HG02571 (cell line): ENCODE measurements around the gene HOXD3.

Experiments used
- ATAC-seq: cut with Tn5 transposase; IDR thresholded peaks from one replicate; pipeline ENCODE4 v1.9.1; 2021; ENCODE audit warnings: mild to moderate bottlenecking, moderate library complexity; ENCODE audit not compliant: unreplicated experiment

The HOXD3 gene

DNA sequence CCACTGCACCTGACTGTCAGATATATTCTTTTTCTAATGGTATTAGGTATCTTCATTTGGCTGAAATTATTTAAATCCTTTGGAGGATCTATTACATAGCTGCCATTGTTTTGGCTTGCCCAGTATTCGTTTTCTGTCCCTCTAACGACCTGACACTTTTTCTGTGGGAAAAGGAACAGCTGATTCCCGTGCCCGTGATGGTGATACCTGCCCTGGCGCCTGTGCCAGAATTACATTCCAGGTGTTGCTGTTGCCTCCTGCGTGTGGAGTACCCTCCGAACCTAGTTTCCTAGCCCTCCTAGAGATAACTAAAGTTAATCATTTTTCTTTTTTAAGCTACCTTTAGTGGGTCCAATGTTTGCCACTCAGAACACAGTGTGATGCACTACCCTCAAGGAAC lies 45.4 kb downstream of the HOXD3 start:
- no peak for ATAC-seq

DNA sequence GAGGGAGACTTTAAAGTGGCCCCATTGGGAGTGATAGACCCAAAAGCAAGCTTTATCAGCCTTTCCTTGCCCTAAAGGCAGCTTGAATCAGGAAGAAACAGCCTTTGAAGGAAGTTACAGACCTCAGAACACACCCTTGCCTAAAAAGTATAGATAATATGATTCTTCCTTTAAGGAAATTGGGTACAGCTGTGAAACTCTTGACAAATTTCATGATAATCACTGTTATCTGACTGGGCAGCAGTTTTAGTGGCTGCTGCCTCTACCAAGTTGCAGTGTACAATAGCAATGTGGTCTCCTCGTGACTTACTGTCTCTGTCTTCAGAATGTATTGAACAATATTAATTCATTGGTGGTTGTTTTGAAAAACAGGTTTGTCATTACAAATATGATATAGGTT lies 48.0 kb downstream of the HOXD3 start:
- ATAC-seq: no peak

DNA sequence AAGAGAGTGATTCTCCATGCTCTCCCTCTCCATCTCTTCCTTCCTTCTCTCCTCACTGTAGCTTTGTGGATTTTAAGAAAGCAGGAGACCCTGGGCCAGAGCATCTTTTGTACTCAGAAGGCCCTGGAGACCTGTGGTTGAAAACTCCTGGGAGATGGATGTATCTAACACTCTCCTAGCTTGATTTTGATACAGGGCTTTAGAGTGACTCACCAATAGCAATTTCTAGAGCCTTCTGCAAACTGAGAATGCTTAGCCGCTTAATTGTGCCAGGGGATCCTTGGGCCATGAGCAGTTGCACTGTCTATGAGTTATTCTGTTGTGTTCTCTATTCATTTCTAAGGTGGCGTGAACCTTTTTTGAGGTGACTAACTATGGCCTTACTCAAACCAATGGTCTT lies 49.0 kb downstream of the HOXD3 start:
- ATAC-seq: no peak

DNA sequence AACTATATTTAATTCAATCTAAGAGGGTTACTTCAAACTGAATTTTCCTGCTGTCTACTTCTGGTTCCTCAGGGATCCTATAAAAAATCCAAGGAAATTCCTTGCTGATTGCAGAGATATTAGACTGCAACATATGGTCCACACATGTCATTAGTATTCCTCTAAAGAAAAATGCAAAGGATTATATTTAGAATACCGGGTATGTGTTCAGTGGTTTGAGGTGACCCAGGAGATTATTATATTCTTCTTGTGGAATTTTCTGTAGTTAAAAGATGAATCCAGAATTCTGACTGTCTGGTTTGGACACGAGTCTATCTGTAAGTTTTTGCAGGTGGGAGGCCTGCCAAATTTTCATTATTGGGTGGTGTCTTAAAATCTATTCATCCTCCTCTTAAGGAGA lies 49.6 kb downstream of the HOXD3 start:
- ATAC-seq: no peak

DNA sequence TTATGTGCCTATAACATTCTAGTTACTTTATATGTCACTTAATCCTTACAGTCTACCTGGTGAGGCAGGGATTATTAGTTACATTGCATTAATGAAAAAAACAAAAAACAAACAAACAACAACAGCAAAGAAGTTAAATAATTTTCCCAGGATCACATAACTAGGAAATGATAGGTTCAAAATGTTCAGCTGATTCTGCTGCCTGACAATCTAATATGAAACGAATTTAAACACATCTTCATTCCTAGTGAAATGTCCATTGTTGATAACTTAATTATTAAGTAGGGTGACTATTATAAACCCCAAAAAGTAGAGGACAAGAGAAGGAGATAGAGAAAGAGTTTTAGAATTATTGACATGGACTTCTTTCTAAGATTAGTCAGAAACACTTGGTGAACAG lies 54.0 kb downstream of the HOXD3 start:
- no peak for ATAC-seq

DNA sequence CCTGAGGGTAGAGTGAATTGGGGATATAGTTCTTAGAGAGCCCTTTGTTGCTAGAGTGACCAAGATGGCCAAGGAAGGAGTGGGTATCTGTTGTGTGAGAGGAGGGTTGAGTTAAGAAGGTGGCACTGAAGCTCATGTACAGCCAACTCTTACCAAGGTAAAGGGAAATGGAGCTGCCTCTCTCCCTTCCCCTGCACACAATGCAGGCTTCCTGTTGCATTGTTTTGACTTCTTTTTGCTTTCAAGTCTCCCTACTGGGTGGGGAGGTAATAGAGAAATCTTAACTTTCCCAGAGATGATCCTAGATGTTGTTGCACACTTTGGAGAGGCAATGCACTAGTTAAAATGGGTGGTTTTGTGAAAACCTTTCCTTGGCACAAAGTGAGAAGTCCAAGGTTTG lies 55.2 kb downstream of the HOXD3 start:
- no peak for ATAC-seq

DNA sequence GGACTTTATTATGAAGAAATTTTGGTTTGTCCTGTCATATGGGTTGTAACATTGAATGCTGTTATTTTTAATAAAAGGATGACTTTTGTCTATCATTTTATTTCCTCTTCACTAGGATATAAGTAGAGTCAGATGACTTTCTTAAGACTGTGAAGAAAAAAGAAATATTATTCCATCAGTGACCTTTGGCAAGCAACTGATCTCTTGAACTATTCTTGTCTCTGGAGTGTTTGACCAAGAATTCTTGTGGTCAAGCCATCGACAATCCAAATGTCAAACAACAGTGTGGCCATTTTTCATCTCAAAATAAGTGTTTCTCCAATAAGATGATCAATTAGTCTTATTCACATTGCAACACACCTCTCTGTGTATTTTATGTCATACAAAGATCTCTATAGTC lies 56.3 kb downstream of the HOXD3 start:
- no peak for ATAC-seq
